LNCaP clone FGC (cell line): Measurements from ENCODE around the gene GIMD1.
A peak's percentile ranks its signal among the peaks of the same experiment; 100 is the strongest.
"Not testable (repeated sequence)": the region's sequence is repeated elsewhere in the genome, so short reads cannot be mapped to it uniquely, and the experiment has no call there.

ENCODE experiments used
- DNase-seq: peaks from one replicate; pipeline ENCODE4 v3.0.0-alpha.2; 2011; ENCODE audit warnings: low read depth
- H3K4me3 ChIP-seq: 2 replicates; pipeline ENCODE4 v1.5.1; 2011; ENCODE audit warnings: mild to moderate bottlenecking, low read depth, low read length, control low read depth
- TF ChIP-seq, protein P1 (sequence below): IDR thresholded peaks from 2 replicates; pipeline ENCODE4 v1.5.1; 2012; ENCODE audit warnings: mild to moderate bottlenecking; ENCODE audit not compliant: control insufficient read depth, insufficient read depth; ENCODE audit errors: extremely low read depth

GIMD1 gene

DNA sequence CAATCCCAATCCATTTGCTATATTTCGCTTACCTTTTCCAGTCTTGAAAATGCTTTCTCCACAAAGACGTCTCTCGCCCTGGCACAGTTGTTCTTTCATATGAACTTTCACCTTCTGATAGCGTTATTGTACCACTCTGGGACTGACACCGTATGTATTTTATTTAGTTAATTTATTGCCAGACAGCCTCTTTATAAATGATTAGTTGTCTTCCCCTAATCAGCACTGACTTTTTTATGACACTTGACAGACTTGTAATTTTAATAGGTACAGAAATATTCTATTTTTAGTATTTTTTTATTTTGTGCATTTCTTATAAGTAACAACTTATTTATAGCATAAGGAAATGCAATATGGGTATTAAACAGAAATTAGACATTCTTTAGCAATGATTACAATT is at the start of gene GIMD1:
Gene GIMD1, minus strand, starts transcription at position 101 of the 400 bp plus-strand sequence. CDS start 1,343 bp downstream, outside the sequence.
- H3K4me3 ChIP-seq, result no peak within 1 kb of the TSS
- TF ChIP-seq, protein P1, sequence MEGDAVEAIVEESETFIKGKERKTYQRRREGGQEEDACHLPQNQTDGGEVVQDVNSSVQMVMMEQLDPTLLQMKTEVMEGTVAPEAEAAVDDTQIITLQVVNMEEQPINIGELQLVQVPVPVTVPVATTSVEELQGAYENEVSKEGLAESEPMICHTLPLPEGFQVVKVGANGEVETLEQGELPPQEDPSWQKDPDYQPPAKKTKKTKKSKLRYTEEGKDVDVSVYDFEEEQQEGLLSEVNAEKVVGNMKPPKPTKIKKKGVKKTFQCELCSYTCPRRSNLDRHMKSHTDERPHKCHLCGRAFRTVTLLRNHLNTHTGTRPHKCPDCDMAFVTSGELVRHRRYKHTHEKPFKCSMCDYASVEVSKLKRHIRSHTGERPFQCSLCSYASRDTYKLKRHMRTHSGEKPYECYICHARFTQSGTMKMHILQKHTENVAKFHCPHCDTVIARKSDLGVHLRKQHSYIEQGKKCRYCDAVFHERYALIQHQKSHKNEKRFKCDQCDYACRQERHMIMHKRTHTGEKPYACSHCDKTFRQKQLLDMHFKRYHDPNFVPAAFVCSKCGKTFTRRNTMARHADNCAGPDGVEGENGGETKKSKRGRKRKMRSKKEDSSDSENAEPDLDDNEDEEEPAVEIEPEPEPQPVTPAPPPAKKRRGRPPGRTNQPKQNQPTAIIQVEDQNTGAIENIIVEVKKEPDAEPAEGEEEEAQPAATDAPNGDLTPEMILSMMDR, result no peak

DNA sequence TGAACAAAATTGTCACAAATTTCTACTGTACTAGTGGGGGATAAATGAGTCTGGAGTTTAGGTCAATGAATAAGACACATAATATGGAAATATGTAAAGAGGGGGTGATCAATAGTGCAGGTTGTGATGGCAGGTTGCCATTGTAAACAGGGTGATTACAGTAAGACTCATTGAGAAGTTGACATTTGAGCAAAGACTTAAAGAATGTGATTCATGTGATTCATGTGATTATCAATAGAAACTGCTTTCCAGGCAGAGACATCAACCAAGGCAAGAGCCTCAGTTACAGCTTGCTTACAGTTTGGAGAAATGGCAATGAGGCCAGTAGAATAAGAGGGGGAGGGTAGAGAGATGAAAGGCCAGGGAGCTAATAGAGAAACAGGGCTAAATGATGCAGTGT is 45.8 kb upstream of the GIMD1 start:
- DNase-seq, result no peak
- no peak overlapping the region for H3K4me3 ChIP-seq
- TF ChIP-seq, protein P1, result no peak

More for the DNA sequence above, at the start of gene GIMD1:
- no peak for DNase-seq

DNA sequence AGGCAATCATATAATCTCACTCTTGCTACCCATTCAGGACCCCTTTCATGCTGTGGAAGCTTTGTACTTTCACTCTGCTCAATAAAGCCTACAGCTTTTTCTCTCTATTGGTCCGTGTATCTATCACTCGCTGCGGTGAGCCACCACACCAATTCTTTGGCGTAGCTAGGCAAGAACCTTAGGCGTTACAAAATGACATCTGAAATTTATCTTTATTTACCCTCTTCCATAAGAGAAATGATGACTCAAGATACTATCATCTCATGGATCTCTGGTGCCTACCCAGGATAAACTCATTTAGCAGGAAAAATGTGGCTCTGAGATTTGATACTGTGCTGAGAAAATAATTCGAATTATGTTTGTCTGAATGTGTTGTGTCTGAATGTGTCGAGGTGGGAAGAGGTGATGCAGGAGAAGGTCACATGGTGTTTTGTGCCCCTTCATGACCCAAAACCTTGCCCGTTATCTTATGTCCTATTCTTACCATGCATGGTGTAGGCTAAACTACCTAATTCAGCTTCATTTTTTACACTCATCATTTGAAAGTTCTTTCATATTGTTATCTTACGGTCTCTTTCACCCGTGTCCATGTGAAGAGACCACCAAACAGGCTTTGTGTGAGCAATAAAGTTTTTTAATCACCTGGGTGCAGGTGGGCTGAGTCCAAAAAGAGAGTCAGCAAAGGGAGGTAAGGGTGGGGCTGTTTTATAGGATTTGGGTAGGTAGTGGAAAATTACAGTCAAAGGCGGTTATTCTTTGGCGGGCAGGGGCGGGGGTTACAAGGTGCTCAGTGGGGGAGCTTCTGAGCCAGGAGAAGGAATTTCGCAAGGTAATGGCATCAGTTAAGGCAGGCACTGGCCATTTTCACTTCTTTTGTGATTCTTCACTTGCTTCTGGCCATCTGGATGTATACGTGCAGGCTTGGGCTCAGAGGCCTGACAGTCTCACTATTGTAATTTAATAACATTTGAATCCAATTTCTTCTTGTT is 41.6 kb upstream of the GIMD1 start:
- TF ChIP-seq, protein P1, result no peak
- peak overlapping the region; percentile 30 for H3K4me3 ChIP-seq
- no peak for DNase-seq

- H3K4me3 ChIP-seq, DNase-seq: not testable (repeated sequence)
Measured at GRCh38 chr4:106408004-106408403, 39.4 kb upstream of the GIMD1 start.

- DNase-seq, result no peak
- H3K4me3 ChIP-seq, result no peak overlapping the region
- TF ChIP-seq, protein P1, result no peak
Measured at GRCh38 chr4:106401157-106401556, 32.6 kb upstream of the GIMD1 start.

DNA sequence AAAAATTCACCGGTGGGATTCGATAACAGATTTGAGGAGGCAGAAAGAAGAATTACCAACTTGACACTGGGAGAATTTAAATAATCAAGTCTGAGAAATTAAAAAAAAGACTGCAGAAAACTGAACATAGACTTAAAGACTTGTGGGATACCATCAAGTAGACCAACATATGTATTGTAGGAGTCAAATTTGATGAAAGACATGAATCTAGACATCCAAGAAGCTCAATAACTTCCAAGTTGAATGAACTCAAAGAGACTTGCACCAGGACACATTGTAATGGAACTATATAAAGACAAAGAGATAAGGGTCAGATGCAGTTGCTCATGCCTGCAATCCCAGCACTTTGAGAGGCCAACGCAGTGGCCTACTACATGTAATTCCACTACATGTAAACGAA is 30.3 kb upstream of the GIMD1 start:
- H3K4me3 ChIP-seq, DNase-seq: not testable (repeated sequence)

DNA sequence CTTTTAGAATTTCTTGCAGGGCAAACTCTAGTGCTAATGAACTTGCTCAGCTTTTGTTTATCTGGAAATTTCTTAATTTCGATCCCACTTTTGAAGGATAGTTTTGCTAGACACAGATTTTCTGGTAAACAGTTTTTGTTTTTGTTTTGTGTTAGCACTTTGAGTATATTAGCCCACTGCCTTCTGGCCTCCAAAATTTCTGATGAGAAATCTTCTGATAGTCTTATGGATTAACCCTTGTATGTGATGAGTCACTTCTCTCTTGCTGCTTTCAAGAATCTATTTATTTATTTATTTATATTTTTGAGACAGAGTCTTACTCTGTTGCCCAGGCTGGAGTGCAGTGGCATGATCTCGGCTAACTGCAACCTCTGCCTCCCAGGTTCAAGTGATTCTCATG is 27.0 kb upstream of the GIMD1 start:
- TF ChIP-seq, protein P1, result no peak
- H3K4me3 ChIP-seq, result no peak overlapping the region
- no peak for DNase-seq
